ENCODE data around the gene VEPH1.

The VEPH1 gene

DNA sequence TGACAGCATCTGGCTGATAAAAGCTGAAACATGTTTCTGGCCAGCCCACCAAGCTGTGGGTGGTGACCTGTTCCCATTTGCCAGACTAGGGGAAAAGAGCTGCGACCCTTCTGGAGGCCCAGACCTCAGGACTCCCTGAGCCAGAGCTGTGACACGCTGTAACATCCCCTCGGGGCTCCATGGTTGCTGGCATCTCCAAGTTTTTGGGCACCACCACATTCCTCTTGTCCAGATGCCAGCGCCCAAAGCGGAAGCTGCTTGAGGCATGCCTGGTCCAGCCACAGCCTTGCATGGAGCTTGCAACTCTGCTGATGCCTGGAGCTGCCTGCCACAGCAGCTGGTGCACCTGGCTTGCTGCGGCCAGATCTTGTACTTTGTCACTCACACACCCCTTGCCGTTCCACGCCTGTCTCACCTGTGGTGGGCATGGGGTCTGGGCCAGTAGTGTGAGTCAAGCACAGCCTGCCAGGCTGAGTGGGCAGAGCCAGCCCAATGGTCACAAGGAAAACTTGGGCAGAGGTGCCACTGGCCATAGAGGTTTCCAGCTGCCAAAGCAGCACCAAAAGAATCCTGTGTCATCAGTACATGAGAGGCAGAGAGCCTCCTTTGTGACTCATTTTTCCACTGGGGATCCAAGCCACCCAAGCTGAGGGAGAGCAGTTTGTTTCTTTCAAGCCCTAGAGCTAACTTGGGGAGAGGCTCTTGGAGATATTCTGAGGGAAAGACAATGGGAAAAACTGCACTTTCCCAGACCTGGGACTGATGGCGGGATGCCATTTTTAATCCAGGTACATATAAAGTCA, 112.3 kb downstream of the VEPH1 start:
- DNase-seq (ENCODE audit: low read depth in 3 of 3, low spot score in 1 of 3), result no peak

DNA sequence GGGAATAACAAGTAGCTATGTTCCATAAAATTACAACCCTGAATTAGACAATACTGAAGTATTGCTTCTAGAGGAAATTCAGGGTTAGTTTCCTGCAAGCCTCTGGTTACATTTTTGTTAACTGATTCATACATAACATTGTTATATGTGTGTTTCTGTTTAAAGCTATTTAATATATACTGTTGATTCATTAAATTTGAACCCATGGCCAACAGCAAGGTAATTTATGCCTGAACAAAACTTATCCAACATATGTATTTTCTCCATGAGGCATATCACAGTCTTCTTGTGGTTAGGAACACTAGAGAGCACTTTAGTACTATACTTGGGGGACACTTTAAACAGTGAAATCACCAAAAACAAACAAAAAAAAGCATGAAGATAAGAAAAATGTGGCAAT, 114.2 kb downstream of the VEPH1 start:
- no peak for DNase-seq (ENCODE audit: low read depth in 3 of 3, low spot score in 1 of 3)

DNA sequence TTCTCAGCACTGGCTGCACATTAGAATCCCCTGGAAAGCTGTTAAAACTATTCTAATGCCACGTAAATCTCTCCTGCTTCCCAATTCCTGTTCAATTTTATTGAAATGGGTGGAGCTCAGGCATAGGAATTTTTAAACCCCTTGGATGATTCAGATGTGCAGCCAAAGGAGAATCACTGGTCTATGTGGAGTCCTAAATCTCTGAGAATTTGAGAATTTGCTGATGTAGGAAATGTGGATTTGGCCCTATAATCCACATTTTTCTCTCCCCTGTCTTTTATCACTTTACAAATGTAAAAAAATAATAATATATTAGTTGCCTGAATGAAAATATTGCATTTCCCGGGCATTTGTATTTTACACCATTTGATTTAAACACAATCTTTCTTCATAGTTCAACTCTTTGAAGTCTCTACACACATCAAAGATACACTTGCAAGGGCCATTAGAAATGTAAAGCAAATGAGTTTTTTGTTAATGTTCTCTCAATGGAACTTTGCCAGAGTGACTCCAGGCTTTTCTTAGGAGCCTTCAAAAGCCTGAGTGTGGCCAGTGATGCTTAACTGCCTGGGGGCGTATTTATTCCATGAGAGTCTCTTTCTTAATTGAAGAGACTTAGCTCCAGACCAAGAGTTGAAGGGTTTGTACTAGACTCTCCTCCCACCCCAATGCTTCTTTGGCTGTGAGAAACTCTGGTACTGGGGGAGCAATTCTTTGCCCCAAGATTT, 115.3 kb downstream of the VEPH1 start:
- no peak for DNase-seq (ENCODE audit: low read depth in 3 of 3, low spot score in 1 of 3)

DNA sequence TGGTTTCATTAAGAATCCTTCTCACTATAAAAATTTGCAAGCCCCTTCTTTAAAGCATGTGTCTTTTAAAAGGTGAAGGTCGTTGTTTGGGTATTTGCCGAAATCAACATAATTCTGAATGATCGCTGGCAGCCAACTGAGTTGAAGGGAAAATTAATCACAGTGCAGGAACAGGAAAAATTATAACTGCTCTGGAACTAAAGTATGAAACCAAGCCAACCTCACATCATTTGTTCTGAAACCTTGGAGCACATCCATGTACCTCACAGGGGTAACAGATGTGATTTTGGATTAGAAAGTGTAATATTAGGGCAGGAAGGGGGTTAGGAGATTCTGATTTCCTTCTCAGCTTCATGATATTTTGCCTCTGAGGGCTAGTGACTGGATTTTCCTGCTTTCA, 118.7 kb downstream of the VEPH1 start:
- DNase-seq (ENCODE audit: low read depth in 3 of 3, low spot score in 1 of 3), result no peak

DNA sequence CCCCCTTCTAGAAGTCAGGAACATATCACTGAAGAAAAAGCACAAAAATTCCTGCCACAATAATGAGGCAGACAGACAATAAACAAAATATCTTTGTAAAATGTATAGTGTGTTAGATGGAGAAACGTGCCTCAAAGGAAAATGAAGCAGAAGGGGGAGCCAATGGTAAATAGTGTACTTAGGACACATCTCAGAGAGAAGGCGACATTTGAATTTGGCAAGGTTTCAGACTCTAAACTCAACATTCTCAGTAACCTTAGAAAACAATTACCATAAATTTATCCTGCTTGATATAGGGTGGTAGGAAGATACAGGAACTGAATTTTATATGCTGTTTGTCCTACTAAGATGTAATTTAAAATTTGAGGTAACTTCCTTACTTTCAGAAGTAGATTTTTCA, 119.2 kb downstream of the VEPH1 start:
- no peak for DNase-seq (ENCODE audit: low read depth in 3 of 3, low spot score in 1 of 3)

DNA sequence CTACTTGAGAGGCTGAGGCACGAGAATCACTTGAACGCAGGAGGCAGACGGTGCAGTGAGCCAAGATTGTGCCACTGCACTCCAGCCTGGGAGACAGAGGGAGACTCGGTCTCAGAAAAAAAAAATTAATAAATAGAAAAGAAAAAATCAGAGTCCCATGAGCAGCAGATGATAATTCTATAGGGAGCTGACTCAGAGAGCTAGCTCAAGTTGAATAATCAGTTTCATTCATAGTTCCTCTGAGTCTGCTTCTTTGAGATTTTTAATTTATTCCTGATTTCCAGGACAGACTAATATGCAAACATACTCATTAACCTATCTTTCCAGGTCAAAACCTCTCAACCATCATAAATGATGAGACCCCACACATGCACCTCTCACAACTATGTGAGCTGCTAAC, 121.6 kb downstream of the VEPH1 start:
- no peak for DNase-seq (ENCODE audit: low read depth in 3 of 3, low spot score in 1 of 3)

DNA sequence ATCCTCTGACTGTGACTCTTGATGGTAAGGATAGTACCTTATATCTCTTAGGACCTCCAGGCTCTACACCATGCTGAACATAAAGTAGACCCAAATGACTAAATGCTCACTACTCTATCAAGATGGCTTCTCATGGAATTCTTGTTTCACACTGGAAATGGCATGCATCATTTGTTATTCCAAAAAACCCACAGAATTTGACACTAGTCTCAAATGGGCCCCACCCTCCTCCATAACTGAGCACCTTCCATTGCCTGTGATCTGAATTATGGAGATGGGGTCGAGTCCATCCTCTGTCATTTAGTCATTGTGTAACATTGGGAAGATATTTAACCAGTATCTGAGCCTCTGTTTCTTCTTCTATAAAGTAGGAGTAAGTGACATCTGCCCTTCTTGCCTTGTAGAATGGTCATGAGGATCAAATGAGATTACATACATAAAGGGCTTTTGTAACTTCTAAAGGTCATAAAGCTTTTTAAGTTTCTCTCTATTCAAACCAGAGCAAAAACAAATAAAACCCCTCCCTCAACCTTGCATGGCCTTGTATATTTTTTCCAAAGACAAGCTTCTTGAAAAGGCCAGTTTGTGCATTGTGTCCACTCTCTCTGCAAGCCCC, 123.6 kb downstream of the VEPH1 start:
- DNase-seq (ENCODE audit: low read depth in 3 of 3, low spot score in 1 of 3), result no peak

DNA sequence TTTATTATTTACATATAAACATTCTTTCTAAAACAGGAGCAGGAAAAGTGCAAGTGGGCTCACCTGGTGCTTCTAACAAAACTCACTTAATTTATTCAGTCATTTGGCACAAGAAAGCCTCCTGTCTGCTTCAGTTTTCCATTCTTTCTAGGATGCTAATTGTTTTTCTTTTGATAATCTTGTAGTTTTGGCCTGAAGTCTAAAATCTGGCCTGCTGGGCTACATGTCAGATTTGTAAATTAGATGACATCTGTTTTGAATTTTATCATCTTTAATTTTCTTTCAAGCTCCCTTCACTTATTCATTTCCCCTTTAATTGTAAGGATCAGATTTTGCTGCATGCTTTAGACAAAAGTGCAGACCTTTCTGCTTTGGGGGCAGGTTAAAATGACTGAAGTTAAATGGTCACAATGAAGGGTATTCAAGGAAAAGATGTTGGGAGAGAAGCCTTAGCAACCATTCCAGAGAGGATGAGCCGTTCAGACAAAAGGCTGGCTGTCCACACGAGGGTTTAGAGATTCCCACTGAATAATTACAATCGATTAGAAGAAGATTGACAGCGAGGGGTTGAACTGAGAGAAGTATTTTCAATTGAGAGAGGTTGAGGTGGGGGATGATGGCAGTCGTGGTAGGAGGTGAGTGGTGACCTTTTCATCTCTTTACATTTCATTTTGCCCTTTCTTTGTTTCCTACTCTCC, 126.5 kb downstream of the VEPH1 start:
- DNase-seq (ENCODE audit: low read depth in 3 of 3, low spot score in 1 of 3), result no peak

DNA sequence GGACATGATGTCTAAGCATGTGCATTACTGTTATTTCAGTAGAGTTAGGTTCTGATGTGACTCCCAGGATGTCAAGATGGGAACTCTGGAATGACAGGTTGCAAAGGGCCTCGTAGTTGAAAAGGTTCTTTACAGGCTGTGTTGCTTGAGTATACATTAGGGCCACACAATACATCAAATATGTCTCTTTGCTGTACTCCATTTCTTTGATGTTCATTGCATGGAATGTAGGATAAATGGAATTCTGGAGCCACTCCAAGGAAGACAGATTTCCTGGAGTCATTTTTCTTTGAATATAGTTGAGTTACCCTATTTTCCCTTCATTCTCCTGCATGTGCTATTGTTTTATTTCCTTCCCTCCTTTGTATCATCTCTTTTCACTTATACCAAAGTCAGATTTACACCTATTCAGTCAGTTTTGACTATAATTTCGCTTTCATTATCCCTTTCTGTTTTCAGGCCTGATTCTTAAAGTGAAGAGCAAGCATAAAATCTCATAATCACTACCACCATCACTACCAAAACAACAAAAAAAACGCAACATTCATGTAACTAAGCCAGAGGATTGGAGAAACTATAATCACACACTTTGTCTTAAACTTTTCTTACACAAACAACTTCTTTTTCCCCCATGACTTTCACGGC, 127.8 kb downstream of the VEPH1 start:
- DNase-seq (ENCODE audit: low read depth in 3 of 3, low spot score in 1 of 3), result no peak

DNA sequence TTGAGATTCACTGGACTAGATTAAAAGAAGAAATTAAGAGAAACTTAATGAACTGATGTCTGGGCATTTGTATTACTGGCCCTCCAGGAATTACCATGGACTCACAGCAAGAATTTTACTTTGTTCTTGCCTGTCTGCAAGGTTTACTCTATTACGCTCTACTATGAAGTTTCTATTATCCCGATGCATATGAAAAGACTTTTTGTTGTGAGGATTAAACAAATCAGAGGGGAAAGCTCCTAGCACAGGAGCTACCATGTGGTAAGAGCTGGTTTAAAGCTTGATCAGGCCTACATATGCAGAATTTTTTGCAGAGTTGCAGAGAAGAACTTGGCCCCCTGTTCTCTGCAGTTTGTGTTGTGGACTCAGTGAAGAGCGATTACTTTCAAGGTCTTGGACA, 128.3 kb downstream of the VEPH1 start:
- no peak for DNase-seq (ENCODE audit: low read depth in 3 of 3, low spot score in 1 of 3)

DNA sequence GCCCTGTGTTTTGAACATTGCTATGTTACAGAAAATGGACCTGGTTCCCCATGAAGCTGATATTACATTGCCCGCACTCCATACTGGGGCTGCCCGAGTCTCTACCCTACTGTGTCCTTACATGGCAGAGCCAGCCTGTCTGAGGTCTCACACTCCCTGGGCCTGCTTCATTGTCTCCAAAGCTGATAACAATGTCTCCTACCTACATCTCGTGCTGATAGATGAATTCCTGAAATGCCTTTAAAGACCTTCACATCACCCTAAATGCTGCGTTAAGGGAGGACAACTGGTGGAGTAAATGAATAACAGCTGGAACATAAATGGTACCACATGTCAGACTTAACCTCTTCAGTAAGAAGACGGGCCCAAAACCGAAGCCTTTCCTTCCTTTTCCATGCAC, 129.4 kb downstream of the VEPH1 start:
- no peak for DNase-seq (ENCODE audit: low read depth in 3 of 3, low spot score in 1 of 3)

DNA sequence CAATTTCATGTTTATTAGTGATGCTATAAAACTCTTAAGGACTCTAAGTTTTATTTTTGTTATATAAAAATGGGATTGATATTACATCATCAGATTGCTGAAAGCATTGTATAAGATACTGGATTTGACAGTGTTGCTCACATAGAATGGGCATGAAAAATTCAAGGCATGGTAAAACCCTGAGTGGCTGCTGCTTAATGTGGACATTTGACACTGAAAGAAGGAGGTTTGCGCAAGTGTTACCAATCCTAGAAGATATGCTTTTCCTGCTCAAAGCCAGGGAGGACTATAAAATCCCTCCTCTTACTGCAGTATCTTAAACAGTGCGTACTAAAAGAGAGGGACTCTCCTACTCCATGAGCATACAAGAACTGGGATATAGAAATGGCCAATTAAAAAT, 132.3 kb downstream of the VEPH1 start:
- DNase-seq (ENCODE audit: low read depth in 3 of 3, low spot score in 1 of 3), result no peak

DNA sequence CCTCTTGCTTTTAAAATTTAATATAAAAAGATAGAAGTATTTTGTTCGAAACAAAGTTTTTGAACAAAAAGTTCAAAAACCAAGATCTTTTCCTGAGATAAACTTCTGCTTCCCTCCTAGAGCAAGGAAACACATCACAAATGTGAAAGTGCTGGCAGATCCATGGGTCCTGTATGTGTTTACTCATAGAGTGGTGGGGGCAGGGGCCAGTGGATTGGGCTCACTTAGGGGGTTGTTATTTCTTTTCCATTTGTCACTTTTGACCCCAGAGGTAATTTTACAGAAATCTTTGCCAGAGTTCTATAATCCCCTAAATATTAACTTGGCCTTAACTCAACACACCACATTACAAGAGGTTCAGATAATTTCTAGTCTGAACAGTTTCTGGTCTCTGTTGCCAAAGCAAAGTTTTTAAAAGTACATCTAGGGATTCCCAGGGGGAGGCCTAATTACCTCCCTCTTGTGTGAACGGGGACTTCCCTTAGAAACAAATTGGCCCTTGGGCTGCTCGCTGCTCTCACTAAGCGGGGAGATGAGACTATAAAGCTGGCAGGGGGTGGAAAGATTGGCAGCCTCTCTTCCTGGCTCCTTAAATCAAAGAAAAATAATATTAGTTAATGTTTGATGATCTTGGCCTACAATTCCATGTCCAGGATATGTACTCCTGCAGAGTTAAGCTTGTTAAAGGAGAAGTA, 133.3 kb downstream of the VEPH1 start:
- no peak for DNase-seq (ENCODE audit: low read depth in 3 of 3, low spot score in 1 of 3)

DNA sequence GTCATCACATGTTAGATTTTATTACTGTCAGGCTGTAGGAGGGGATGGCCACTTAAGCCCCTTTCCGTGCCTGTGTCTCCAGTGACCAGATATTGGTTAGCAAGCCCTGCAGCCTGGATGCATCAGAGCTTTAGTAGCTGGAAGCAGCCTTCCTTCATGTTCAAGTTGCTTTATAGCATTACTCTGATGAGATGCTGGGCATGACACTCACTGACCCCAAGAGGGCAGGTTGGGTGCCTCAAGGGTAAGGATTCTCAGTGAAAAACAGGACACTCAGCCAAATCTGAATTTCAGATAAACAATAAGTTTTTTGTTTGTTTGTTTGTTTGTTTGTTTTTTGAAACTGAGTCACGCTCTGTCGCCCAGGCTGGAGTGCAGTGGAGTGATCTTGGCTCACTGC, 135.0 kb downstream of the VEPH1 start:
- no peak for DNase-seq (ENCODE audit: low read depth in 3 of 3, low spot score in 1 of 3)

DNA sequence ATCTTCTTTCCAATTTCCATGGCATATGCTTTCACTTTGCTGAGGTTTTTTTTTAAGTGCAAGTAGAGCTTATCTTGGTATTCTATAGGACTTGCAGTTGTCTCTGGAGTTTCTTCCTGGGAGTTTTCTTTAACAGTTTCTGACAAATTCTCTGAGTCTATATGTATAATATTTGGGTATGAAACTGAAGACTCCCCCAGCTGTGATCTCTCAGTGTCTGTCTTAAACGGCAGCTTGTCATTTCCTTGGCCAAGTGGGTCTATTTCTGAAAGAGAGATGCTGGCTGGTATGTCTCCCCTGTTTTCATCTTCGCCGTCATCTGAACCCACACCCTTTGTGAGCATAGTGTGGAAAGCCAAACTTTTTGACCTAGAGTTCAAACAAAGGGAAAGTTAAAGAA, 139.8 kb downstream of the VEPH1 start:
- DNase-seq (ENCODE audit: low read depth in 3 of 3, low spot score in 1 of 3), result no peak

DNA sequence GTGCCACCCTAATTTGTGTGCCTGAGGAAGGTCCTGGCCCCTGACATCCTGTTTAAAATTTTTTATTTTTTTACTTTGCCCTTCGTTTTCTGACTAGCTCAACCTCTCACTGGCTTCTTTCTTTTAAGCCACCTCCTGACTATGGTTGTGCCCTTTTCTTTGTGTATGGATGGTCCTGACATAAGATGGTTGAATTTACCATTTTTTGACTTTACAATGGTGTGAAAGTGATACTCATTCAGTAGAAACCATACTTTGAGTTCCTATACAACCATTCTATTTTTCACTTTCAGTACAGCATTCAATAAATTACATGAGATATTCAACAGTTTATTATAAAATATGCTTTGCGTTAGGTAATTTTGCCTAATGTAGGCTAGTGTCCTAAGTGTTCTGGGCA, 140.9 kb downstream of the VEPH1 start:
- no peak for DNase-seq (ENCODE audit: low read depth in 3 of 3, low spot score in 1 of 3)

DNA sequence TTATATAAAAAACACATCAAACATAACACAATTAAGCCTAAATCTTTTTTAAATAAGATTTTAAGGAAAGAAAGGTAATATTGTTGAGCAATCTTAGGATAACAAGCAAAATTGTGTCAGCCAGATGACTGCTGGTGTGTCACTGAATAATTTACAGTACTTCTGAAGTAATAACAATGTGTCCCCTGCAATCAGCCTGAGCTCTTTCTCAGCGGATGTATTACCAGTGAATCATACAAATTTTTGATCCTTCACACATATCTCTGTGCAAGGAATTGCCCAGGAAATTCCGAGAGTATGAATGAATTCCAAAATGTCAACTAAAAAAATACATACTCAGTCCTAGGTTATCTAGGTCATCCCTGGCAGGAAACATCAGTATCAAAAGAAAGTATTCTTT, 143.2 kb downstream of the VEPH1 start:
- no peak for DNase-seq (ENCODE audit: low read depth in 3 of 3, low spot score in 1 of 3)

DNA sequence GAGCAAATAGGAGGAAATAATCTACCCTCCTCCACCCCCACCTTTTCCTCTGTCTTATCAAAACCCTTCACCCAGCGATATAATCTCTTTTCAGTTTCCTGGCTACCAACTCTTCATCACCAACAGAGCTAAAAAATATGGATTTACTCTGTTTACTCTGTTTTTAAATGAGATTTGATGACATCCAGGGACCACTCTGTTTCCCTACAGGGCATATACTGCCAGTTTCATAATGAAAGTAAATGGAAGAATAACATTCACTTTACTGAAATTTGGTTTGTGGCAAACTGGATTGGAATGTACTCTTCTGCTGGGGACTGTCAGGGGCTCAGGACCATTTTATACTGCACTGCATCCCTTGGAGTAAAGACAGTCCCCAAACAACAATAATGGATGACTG, 146.7 kb downstream of the VEPH1 start:
- DNase-seq (ENCODE audit: low read depth in 3 of 3, low spot score in 1 of 3), result no peak

DNA sequence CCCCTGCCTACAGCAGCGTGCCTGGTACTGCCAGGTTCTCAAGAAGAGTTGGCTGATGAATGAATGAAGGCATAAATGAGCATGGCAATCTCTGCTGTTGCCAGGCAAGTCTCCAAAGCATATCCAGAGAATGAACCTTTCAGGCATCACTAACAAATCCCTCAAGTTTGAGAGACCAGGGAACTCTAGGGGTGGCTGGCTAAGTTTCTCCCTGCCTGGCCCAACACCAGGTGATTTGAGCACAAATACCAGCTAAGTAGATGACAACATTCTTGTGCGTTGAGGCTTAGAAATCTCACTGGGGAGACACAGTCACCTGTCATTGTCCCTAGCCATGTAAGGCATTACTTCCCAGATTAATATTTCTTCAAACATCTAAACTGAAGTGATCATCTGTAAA, 147.9 kb downstream of the VEPH1 start:
- DNase-seq (ENCODE audit: low read depth in 3 of 3, low spot score in 1 of 3), result no peak

DNA sequence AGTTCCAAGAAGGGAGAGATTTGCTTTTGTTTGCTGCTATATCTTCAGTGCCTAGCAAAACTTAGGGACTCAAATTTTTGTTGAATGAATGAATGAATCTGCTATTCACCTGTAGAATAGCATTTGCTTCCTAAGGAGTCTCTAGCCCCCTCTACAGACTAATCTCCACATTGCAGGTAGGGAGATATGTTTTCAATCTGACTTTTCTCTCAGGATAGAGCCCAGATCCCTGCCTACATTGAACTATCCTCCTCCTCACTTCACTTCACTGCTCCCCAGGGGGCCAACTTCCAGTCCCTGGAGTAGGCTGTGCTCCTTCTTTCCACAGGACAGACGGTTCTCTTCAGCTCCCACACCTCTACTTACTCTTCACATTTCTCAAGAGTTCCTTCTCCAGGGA, 148.5 kb downstream of the VEPH1 start:
- no peak for DNase-seq (ENCODE audit: low read depth in 3 of 3, low spot score in 1 of 3)

DNA sequence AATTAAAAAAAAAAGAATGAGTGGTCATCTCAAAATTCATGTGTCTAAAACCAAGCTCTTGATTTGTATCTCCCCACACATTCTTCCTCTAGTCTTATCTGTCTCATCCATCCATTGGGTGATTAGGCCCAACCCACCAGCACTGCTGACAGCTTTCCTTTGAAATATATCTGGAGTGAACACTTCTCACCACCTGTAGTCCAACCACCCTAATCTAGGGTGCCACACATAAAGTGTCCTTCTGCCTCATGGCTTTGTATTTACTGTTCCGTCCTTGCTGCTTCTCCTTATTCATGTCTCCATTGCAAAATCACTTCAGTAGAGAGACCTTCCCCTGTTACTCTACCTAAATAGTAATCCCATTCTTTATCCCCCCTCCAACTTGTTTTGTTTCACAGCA, 149.0 kb downstream of the VEPH1 start:
- DNase-seq (ENCODE audit: low read depth in 3 of 3, low spot score in 1 of 3), result no peak

All from stimulated activated CD4-positive, alpha-beta T cell treated with anti-CD3 and anti-CD28 coated beads, TNF-alpha, amount 100 ng/mL, for 1 hour (primary cell).